ENCODE measurements around the gene KCNJ15. TPM values are rescaled to one million over a fixed set of nuclear protein-coding genes. Genes with fewer than 3 reads are reported as not detected.

KCNJ15 gene
- total RNA-seq, 2 donors from 2014 or later: 0.17 to 0.21 TPM

- no peak for DNase-seq
- Histone ChIP-seq H3K9ac (ENCODE audit: low read depth in 2 of 2, low read length in 2 of 2) (no peak overlapping the region), H3K36me3 (no peaks in the 10 kb centered on the region), H3K4me3 (no peak overlapping the region), H3K9me3 (no peaks in the 10 kb centered on the region), H3K4me1 (no peaks in the 10 kb centered on the region), H3K27ac (no peak overlapping the region), H3K27me3 (no peaks in the 10 kb centered on the region)
- intact Hi-C loops (cut with DNase I): loop anchor here (1.0 to 10.0 kb wide), 3 partner anchors 133 to 675 kb away; no protein-coding TSS in a partner anchor
- TF ChIP-seq, protein P1, sequence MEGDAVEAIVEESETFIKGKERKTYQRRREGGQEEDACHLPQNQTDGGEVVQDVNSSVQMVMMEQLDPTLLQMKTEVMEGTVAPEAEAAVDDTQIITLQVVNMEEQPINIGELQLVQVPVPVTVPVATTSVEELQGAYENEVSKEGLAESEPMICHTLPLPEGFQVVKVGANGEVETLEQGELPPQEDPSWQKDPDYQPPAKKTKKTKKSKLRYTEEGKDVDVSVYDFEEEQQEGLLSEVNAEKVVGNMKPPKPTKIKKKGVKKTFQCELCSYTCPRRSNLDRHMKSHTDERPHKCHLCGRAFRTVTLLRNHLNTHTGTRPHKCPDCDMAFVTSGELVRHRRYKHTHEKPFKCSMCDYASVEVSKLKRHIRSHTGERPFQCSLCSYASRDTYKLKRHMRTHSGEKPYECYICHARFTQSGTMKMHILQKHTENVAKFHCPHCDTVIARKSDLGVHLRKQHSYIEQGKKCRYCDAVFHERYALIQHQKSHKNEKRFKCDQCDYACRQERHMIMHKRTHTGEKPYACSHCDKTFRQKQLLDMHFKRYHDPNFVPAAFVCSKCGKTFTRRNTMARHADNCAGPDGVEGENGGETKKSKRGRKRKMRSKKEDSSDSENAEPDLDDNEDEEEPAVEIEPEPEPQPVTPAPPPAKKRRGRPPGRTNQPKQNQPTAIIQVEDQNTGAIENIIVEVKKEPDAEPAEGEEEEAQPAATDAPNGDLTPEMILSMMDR (IDR thresholded peaks at IDR 0.05): no peak
Measured at GRCh38 chr21:38351961-38352521, 95.2 kb downstream of the KCNJ15 start.

DNA sequence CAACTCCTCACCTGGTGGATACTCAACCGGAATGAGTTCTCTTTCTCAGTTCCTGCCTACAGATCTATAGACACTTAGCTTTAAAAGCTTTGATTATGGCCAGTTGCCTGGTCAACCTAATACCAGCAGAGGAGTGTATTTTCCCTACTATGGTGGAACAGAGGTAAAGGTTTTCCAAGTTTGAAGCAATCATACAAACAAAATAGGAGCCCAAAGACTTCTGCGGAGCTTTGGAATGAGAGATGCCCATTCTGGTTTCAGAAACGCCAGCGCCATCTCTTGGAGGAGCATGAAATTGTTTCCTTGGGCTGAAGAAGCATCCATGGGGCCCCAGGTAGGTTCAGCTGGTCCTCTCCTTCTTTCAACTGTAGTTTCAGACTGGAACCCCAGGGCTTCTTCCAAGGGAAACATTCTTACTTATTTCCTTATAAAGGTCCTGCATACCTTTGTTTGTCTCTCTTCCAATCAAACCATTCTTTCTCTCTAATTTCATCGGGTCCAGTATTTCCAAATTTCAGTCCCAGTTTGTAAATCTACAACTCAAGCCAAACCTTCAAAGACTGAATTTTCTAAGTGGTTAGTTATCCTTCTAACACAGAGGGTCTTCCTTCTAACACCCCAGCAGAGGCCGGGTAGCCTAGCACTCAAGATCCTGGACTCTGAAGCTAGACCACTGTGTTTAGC, 95.9 kb downstream of the KCNJ15 start:
- TF ChIP-seq, protein P1 (IDR thresholded peaks at IDR 0.05): peak; percentile 67
- Histone ChIP-seq H3K9ac (ENCODE audit: low read depth in 2 of 2, low read length in 2 of 2) (no peak overlapping the region), H3K4me3 (no peak overlapping the region), H3K27me3 (no peaks in the 10 kb centered on the region), H3K36me3 (no peaks in the 10 kb centered on the region), H3K27ac (no peak overlapping the region), H3K4me1 (no peaks in the 10 kb centered on the region), H3K9me3 (no peaks in the 10 kb centered on the region)
- intact Hi-C loops (cut with DNase I): loop anchor here (1.0 to 10.0 kb wide), 3 partner anchors 133 to 675 kb away; no protein-coding TSS in a partner anchor
- DNase-seq: peak; percentile 59

DNA sequence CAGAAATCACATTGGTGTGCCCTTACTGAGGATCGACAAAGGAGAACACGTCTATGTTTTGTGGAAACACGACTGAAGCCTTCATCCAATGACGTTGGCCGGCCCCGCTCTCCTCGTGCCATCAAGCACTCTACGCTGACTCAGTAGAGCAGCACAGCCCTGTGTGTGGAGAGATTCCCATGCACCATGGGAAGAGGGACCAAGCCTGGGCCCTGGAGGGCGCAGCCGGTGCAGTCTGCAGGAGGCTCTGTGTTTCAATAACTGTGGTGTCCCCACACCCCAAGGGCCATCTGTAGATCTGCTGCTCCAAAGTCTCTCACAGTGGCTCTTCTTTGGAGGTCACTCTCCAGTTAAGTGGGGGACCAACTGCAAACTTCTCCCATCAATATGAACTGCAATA, 97.4 kb downstream of the KCNJ15 start:
- Histone ChIP-seq H3K27me3 (no peaks in the 10 kb centered on the region), H3K36me3 (no peaks in the 10 kb centered on the region), H3K27ac (no peak overlapping the region), H3K4me3 (no peak overlapping the region), H3K4me1 (no peaks in the 10 kb centered on the region), H3K9me3 (no peaks in the 10 kb centered on the region), H3K9ac (ENCODE audit: low read depth in 2 of 2, low read length in 2 of 2) (no peak overlapping the region)
- DNase-seq: no peak
- TF ChIP-seq, protein P1 (IDR thresholded peaks at IDR 0.05): no peak
- intact Hi-C loops (cut with DNase I): loop anchor here (5.0 to 10.0 kb wide), 2 partner anchors 639 to 677 kb away; no protein-coding TSS in a partner anchor

- intact Hi-C loops (cut with DNase I): loop anchor here (5.0 to 10.0 kb wide), 3 partner anchors 197 to 677 kb away; no protein-coding TSS in a partner anchor
- Histone ChIP-seq H3K36me3 (no peaks in the 10 kb centered on the region), H3K9me3 (no peaks in the 10 kb centered on the region), H3K27me3 (no peaks in the 10 kb centered on the region), H3K4me1 (no peaks in the 10 kb centered on the region), H3K9ac (ENCODE audit: low read depth in 2 of 2, low read length in 2 of 2) (no peak overlapping the region), H3K27ac (no peak overlapping the region), H3K4me3 (no peak overlapping the region)
- TF ChIP-seq, protein P1 (IDR thresholded peaks at IDR 0.05): no peak
- no peak for DNase-seq
Measured at GRCh38 chr21:38354746-38355145, 98.0 kb downstream of the KCNJ15 start.

- TF ChIP-seq, protein P1 (IDR thresholded peaks at IDR 0.05): no peak
- no peak overlapping the region for H3K9ac ChIP-seq (ENCODE audit: low read depth in 2 of 2, low read length in 2 of 2)
- intact Hi-C loops (cut with DNase I): loop anchor here (5.0 to 10.0 kb wide), 2 partner anchors 198 to 641 kb away; no protein-coding TSS in a partner anchor
- DNase-seq: no peak
- no peaks in the 10 kb centered on the region for H3K4me1 ChIP-seq
- no peaks in the 10 kb centered on the region for H3K36me3 ChIP-seq
- no peaks in the 10 kb centered on the region for H3K27me3 ChIP-seq
- H3K4me3 ChIP-seq: no peak overlapping the region
- H3K9me3 ChIP-seq: no peaks in the 10 kb centered on the region
- H3K27ac ChIP-seq: no peak overlapping the region
Measured at GRCh38 chr21:38355353-38355752, 98.6 kb downstream of the KCNJ15 start.
